BLaER1 (cell line): ENCODE measurements around the gene CYTH4.

Experiments
- H3K27ac ChIP-seq: shearing (Covaris generic); formaldehyde crosslinking; 2 replicates; pipeline ENCODE4 v1.8.1; 2022
- H3K27me3 ChIP-seq: shearing (Covaris generic); formaldehyde crosslinking; 2 replicates; pipeline ENCODE4 v1.8.1; 2022
- H3K36me3 ChIP-seq: shearing (Covaris generic); formaldehyde crosslinking; 2 replicates; pipeline ENCODE4 v1.8.1; 2022
- H3K4me1 ChIP-seq: shearing (Covaris generic); formaldehyde crosslinking; 2 replicates; pipeline ENCODE4 v1.8.1; 2022
- H3K4me2 ChIP-seq: shearing (Covaris generic); formaldehyde crosslinking; 2 replicates; pipeline ENCODE4 v1.8.1; 2022
- H3K4me3 ChIP-seq: shearing (Covaris generic); formaldehyde crosslinking; 2 replicates; pipeline ENCODE4 v1.8.1; 2022
- H3K9ac ChIP-seq: shearing (Covaris generic); formaldehyde crosslinking; 2 replicates; pipeline ENCODE4 v1.8.1; 2022
- H3K9me3 ChIP-seq: shearing (Covaris generic); formaldehyde crosslinking; 2 replicates; pipeline ENCODE4 v1.8.1; 2022
- H4K20me1 ChIP-seq: shearing (Covaris generic); formaldehyde crosslinking; 2 replicates; pipeline ENCODE4 v1.8.1; 2022
- Cebpa-rat ChIP-seq: shearing (Covaris generic); IDR thresholded peaks from 2 replicates; pipeline ENCODE4 v1.8.1; 2022

Gene CYTH4

DNA sequence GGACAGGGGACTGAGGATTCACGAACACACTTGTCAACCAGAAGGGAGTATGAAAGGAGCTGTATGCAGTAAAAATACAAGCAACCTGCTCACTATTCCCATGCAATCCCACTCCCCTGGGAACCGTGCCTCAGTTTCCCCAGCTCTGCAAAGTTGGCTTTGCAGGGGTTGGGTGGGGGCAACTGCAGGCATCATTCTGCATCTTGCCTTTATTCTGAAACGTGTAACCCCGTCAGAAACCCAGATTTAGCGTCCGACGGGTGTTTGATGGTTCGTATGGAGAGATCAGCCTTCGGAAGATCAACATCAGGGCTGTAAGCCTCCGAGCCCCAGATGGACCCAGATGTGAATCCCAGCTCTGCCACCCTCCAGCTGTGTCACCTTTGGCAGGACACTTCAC lies 3.6 kb downstream of the CYTH4 start:
- no peak for TF ChIP-seq Cebpa-rat
- H3K27ac ChIP-seq, result peak overlapping the region; percentile 84
- H3K4me1 ChIP-seq, result peaks cover 98% of the 10 kb centered on the region
- H3K4me3 ChIP-seq, result no peak overlapping the region
- H4K20me1 ChIP-seq, result peaks cover 7% of the 10 kb centered on the region; the same call in 1 of the 2 replicates
- H3K36me3 ChIP-seq, result peaks cover 8% of the 10 kb centered on the region; the same call in 1 of the 2 replicates
- no peaks in the 10 kb centered on the region for H3K9me3 ChIP-seq
- H3K27me3 ChIP-seq, result no peaks in the 10 kb centered on the region
- no peak overlapping the region for H3K9ac ChIP-seq
- peak overlapping the region; percentile 98 for H3K4me2 ChIP-seq

DNA sequence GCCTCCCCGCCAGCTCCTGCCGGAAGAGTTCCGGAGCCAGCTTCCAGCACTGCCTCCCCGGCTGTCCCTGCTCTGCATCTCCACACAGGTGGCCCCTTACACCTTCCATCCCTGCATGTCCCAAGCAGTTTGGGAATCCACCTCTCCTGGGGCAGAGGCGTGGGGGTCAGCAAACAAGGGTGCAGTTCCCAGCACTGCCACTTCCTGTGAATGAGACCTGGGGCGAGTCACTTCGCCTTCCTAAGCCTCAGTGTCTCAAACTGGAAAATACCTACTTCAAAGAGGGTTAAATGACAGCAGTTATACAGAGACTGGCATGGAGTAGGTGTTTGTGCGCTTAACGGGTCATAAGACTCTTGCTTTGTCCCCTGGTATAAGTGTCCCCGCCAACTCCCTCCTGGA lies 5.2 kb downstream of the CYTH4 start:
- Histone ChIP-seq H3K4me3 (no peak overlapping the region), H3K9me3 (0 out of 2 replicates have a peak, but pooled peaks cover 7% of the 10 kb centered on the region), H3K9ac (no peak overlapping the region), H4K20me1 (peaks cover 7% of the 10 kb centered on the region; the same call in 1 of the 2 replicates), H3K27me3 (no peaks in the 10 kb centered on the region), H3K27ac (peak overlapping the region; percentile 84; the same call in 1 of the 2 replicates), H3K4me2 (peak overlapping the region; percentile 98), H3K36me3 (peaks cover 20% of the 10 kb centered on the region), H3K4me1 (peaks cover 98% of the 10 kb centered on the region)
- TF ChIP-seq Cebpa-rat, result no peak

DNA sequence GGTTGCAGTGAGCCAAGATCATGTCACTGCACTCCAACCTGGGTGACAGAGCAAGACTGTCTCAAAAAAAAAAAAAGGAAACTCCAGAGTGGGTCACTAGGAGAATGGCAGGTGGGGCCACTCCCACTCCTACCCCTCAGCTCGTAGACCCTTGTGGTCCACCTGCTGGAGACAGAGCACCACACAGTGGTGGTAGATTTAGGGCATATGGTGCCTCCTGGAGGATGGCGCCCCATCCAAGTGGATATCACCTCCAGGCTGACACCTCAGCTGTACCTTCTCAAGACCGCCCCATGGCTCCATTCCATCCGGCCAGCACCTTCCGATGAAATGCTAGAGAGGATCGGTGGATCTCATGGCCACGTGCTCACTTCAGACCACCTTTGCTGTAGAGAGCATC lies 6.2 kb downstream of the CYTH4 start:
- Histone ChIP-seq H3K9me3 (0 out of 2 replicates have a peak, but pooled peaks cover 7% of the 10 kb centered on the region), H3K4me1 (peaks cover 94% of the 10 kb centered on the region), H3K4me3 (no peak overlapping the region), H3K4me2 (peak overlapping the region; percentile 73), H3K36me3 (peaks cover 30% of the 10 kb centered on the region), H3K27me3 (no peaks in the 10 kb centered on the region), H4K20me1 (peaks cover 7% of the 10 kb centered on the region; the same call in 1 of the 2 replicates), H3K27ac (peak overlapping the region; percentile 79), H3K9ac (no peak overlapping the region)
- TF ChIP-seq Cebpa-rat, result no peak

DNA sequence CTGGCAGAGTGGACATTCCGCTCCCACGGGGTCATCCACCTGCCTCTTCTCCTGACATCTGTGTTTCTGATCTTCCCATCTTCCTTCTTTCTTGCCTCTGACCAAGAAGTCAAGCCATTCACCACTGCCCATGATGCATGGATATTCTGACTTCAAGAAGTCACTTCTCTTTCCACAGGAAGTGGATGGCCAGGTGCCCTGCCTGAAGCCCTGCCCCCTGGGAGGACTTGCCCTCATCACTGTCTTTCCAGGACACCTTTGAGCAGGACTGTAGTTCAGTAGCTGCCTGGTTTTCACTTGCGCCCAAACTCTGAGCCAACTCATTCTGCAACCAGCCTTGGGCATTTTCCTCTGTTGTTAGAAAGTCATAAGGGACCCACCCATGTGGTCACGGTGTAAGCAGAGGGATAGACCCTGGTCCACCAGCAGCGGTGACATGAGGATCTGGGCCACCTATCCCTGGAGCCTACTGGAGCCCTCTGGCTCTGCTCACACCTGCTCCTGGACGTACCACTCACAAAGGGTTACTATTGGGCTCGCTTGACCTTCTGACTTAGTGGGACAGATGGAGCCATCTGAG lies 6.9 kb downstream of the CYTH4 start:
- Histone ChIP-seq H3K4me1 (peaks cover 90% of the 10 kb centered on the region), H3K4me3 (no peak overlapping the region), H3K9ac (no peak overlapping the region), H3K9me3 (0 out of 2 replicates have a peak, but pooled peaks cover 7% of the 10 kb centered on the region), H3K27ac (peak overlapping the region; percentile 79), H3K4me2 (peak overlapping the region; percentile 73), H3K27me3 (no peaks in the 10 kb centered on the region), H3K36me3 (peaks cover 32% of the 10 kb centered on the region), H4K20me1 (peaks cover 7% of the 10 kb centered on the region; the same call in 1 of the 2 replicates)
- no peak for TF ChIP-seq Cebpa-rat

DNA sequence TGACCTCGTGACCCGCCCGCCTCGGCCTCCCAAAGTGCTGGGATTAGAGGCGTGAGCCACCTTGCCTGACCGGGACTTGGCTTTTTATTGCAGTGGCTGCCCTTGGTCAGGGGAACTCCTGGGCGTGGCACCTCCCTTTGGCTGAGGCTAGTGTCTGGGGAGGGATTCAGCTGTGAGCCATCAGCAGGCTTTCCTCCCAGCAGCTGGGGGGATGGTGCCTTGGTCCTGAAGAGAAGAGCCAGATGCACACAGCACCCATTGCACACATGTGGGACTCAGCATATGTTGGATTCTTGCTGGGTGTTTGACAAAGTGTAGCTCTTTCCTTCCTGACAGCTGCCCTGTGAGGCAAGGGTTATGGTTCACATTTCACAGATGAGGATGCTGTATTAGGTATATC lies 8.4 kb downstream of the CYTH4 start:
- H3K4me2 ChIP-seq, result peak overlapping the region; percentile 73
- peak overlapping the region; percentile 79 for H3K27ac ChIP-seq
- H4K20me1 ChIP-seq, result peaks cover 7% of the 10 kb centered on the region; the same call in 1 of the 2 replicates
- no peak overlapping the region for H3K9ac ChIP-seq
- H3K36me3 ChIP-seq, result peaks cover 41% of the 10 kb centered on the region
- TF ChIP-seq Cebpa-rat, result no peak
- peaks cover 92% of the 10 kb centered on the region for H3K4me1 ChIP-seq
- 0 out of 2 replicates have a peak, but pooled peaks cover 7% of the 10 kb centered on the region for H3K9me3 ChIP-seq
- H3K4me3 ChIP-seq, result no peak overlapping the region
- H3K27me3 ChIP-seq, result no peaks in the 10 kb centered on the region

- H3K4me3 ChIP-seq, result no peak overlapping the region
- H3K9ac ChIP-seq, result no peak overlapping the region
- 0 out of 2 replicates have a peak, but pooled peaks cover 7% of the 10 kb centered on the region for H3K9me3 ChIP-seq
- peaks cover 7% of the 10 kb centered on the region; the same call in 1 of the 2 replicates for H4K20me1 ChIP-seq
- peak overlapping the region; percentile 79 for H3K27ac ChIP-seq
- peak overlapping the region; percentile 73 for H3K4me2 ChIP-seq
- H3K4me1 ChIP-seq, result peaks cover 92% of the 10 kb centered on the region
- peaks cover 51% of the 10 kb centered on the region for H3K36me3 ChIP-seq
- TF ChIP-seq Cebpa-rat, result no peak
- H3K27me3 ChIP-seq, result no peaks in the 10 kb centered on the region
These were observed 9.4 kb downstream of the CYTH4 start for GRCh38 chr22:37291559-37292298.

DNA sequence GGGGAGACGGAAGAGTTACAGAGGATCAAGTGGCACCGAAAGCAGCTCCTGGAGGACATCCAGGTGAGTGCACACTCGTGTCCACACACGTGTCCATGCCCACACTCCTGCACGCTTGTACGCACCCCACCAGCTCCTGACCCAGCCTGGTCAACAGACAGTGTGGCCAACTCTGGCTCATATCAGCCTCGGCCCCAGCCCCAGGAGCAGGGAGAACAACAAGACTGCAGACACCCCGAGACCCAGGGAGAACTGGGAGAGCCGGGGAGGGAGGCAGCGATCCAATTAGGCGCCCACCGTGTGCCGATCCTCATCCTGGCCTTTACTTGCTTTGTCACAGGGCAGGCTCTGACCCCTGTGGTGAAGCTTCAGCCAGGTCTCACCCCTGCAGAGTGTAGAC lies 10.3 kb downstream of the CYTH4 start:
- Histone ChIP-seq H3K27me3 (no peaks in the 10 kb centered on the region), H3K9ac (no peak overlapping the region), H3K4me1 (peaks cover 90% of the 10 kb centered on the region), H3K4me3 (no peak overlapping the region), H4K20me1 (peaks cover 7% of the 10 kb centered on the region; the same call in 1 of the 2 replicates), H3K4me2 (peak overlapping the region; percentile 73; the same call in 1 of the 2 replicates), H3K36me3 (peaks cover 53% of the 10 kb centered on the region), H3K9me3 (0 out of 2 replicates have a peak, but pooled peaks cover 7% of the 10 kb centered on the region), H3K27ac (peak overlapping the region; percentile 79)
- no peak for TF ChIP-seq Cebpa-rat

DNA sequence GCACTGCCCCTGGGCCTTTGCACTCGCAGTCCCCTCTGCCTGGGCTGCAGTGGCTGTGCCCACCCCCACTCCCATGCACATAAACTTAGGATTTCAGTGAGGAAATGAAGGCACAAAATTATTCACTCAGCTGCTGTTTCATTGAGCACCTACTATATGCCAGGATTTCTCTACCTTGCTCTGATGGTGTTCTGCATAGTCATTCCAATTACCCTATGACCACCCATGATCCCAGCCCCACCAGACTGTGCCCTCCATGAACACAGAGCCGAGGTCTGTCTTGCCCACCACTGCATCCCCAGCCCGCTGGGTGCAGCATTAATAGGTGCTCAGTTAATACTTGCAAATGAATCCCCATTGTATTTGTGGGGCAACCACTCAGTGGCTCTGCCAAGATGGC lies 10.9 kb downstream of the CYTH4 start:
- Histone ChIP-seq H3K27ac (peak overlapping the region; percentile 79; the same call in 1 of the 2 replicates), H3K4me3 (no peak overlapping the region), H3K9ac (no peak overlapping the region), H3K4me2 (no peak overlapping the region), H3K9me3 (0 out of 2 replicates have a peak, but pooled peaks cover 7% of the 10 kb centered on the region), H4K20me1 (peaks cover 7% of the 10 kb centered on the region; the same call in 1 of the 2 replicates), H3K27me3 (no peaks in the 10 kb centered on the region), H3K36me3 (peaks cover 58% of the 10 kb centered on the region), H3K4me1 (peaks cover 90% of the 10 kb centered on the region)
- no peak for TF ChIP-seq Cebpa-rat

- H3K9ac ChIP-seq, result no peak overlapping the region
- H3K4me3 ChIP-seq, result no peak overlapping the region
- peak overlapping the region; percentile 73 for H3K4me2 ChIP-seq
- peaks cover 90% of the 10 kb centered on the region for H3K4me1 ChIP-seq
- no peaks in the 10 kb centered on the region for H3K27me3 ChIP-seq
- TF ChIP-seq Cebpa-rat, result no peak
- 0 out of 2 replicates have a peak, but pooled peaks cover 7% of the 10 kb centered on the region for H3K9me3 ChIP-seq
- peaks cover 5% of the 10 kb centered on the region; the same call in 1 of the 2 replicates for H4K20me1 ChIP-seq
- peaks cover 58% of the 10 kb centered on the region for H3K36me3 ChIP-seq
- H3K27ac ChIP-seq, result peak overlapping the region; percentile 65
These were observed 12.4 kb downstream of the CYTH4 start for GRCh38 chr22:37294747-37295146.
